Measurements from ENCODE around the gene CRABP1. TPM values are rescaled to one million over a fixed set of nuclear protein-coding genes. Genes with fewer than 3 reads are reported as not detected.
"Not testable (repeated sequence)": the region's sequence is repeated elsewhere in the genome, so short reads cannot be mapped to it uniquely, and the experiment has no call there.

CRABP1 gene
- polyA plus RNA-seq, 4 donors: 52.3 to 65.6 (median 58.7) TPM

- no peak for DNase-seq (ENCODE audit: low read depth in 4 of 4, low spot score in 3 of 4)
These were observed 28.5 kb downstream of the CRABP1 start for GRCh38 chr15:78368651-78369050.

- no peak for DNase-seq (ENCODE audit: low read depth in 4 of 4, low spot score in 3 of 4)
These were observed 29.0 kb downstream of the CRABP1 start for GRCh38 chr15:78369161-78369560.

- DNase-seq (ENCODE audit: low read depth in 4 of 4, low spot score in 3 of 4): no peak
These were observed 29.9 kb downstream of the CRABP1 start for GRCh38 chr15:78370013-78370412.

GRCh38 chr15:78372880-78373279 is 32.7 kb downstream of the CRABP1 start:
- no peak for DNase-seq (ENCODE audit: low read depth in 4 of 4, low spot score in 3 of 4)

- DNase-seq (ENCODE audit: low read depth in 4 of 4, low spot score in 3 of 4): no peak
These were observed 34.6 kb downstream of the CRABP1 start for GRCh38 chr15:78374436-78375393.

- not testable (repeated sequence) for DNase-seq (ENCODE audit: low read depth in 4 of 4, low spot score in 3 of 4)
These were observed 40.0 kb downstream of the CRABP1 start for GRCh38 chr15:78380143-78380542.

- DNase-seq (ENCODE audit: low read depth in 4 of 4, low spot score in 3 of 4): no peak
These were observed 42.1 kb downstream of the CRABP1 start for GRCh38 chr15:78382114-78382880.

GRCh38 chr15:78384651-78385050 is 44.5 kb downstream of the CRABP1 start:
- DNase-seq (ENCODE audit: low read depth in 4 of 4, low spot score in 3 of 4): no peak

- no peak for DNase-seq (ENCODE audit: low read depth in 4 of 4, low spot score in 3 of 4)
These were observed 47.3 kb downstream of the CRABP1 start for GRCh38 chr15:78387246-78388037.

- DNase-seq (ENCODE audit: low read depth in 4 of 4, low spot score in 3 of 4): no peak
These were observed 48.7 kb downstream of the CRABP1 start for GRCh38 chr15:78388865-78389264.

GRCh38 chr15:78389322-78389721 is 49.2 kb downstream of the CRABP1 start:
- DNase-seq (ENCODE audit: low read depth in 4 of 4, low spot score in 3 of 4): peak in 2 of 4 donors; percentile 31 to 36

GRCh38 chr15:78389738-78390137 is 49.6 kb downstream of the CRABP1 start:
- DNase-seq (ENCODE audit: low read depth in 4 of 4, low spot score in 3 of 4): no peak

- DNase-seq (ENCODE audit: low read depth in 4 of 4, low spot score in 3 of 4): no peak
These were observed 50.1 kb downstream of the CRABP1 start for GRCh38 chr15:78390242-78390641.

GRCh38 chr15:78390826-78391225 is 50.7 kb downstream of the CRABP1 start:
- DNase-seq (ENCODE audit: low read depth in 4 of 4, low spot score in 3 of 4): no peak

GRCh38 chr15:78391781-78392180 is 51.6 kb downstream of the CRABP1 start:
- DNase-seq (ENCODE audit: low read depth in 4 of 4, low spot score in 3 of 4): no peak

GRCh38 chr15:78392430-78392829 is 52.3 kb downstream of the CRABP1 start:
- DNase-seq (ENCODE audit: low read depth in 4 of 4, low spot score in 3 of 4): no peak

- DNase-seq (ENCODE audit: low read depth in 4 of 4, low spot score in 3 of 4): no peak
These were observed 53.0 kb downstream of the CRABP1 start for GRCh38 chr15:78393137-78393536.

GRCh38 chr15:78394026-78394425 is 53.9 kb downstream of the CRABP1 start:
- no peak for DNase-seq (ENCODE audit: low read depth in 4 of 4, low spot score in 3 of 4)

GRCh38 chr15:78394981-78395616 is 54.9 kb downstream of the CRABP1 start:
- DNase-seq (ENCODE audit: low read depth in 4 of 4, low spot score in 3 of 4): no peak

- DNase-seq (ENCODE audit: low read depth in 4 of 4, low spot score in 3 of 4): no peak
These were observed 56.1 kb downstream of the CRABP1 start for GRCh38 chr15:78396186-78396814.
